Measurements from ENCODE around the gene RETREG2.

- TF ChIP-seq, protein P1, sequence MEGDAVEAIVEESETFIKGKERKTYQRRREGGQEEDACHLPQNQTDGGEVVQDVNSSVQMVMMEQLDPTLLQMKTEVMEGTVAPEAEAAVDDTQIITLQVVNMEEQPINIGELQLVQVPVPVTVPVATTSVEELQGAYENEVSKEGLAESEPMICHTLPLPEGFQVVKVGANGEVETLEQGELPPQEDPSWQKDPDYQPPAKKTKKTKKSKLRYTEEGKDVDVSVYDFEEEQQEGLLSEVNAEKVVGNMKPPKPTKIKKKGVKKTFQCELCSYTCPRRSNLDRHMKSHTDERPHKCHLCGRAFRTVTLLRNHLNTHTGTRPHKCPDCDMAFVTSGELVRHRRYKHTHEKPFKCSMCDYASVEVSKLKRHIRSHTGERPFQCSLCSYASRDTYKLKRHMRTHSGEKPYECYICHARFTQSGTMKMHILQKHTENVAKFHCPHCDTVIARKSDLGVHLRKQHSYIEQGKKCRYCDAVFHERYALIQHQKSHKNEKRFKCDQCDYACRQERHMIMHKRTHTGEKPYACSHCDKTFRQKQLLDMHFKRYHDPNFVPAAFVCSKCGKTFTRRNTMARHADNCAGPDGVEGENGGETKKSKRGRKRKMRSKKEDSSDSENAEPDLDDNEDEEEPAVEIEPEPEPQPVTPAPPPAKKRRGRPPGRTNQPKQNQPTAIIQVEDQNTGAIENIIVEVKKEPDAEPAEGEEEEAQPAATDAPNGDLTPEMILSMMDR (IDR thresholded peaks at IDR 0.05): no peak
- TF ChIP-seq POLR2A (IDR thresholded peaks at IDR 0.05) (no peak), POLR2AphosphoS5 (IDR thresholded peaks at IDR 0.05; ENCODE audit: insufficient read depth in 1 of 2, low read depth in 1 of 2) (no peak)
Observed at GRCh38 chr2:219142329-219142728, 35.7 kb upstream of the RETREG2 start.
